Activated T-cell treated with anti-CD3 and anti-CD28 coated beads for 1 hour (primary cell): Measurements from ENCODE around the gene TMEM183A.

Source experiments
- DNase-seq: peaks from one replicate; pipeline ENCODE4 v3.0.0-alpha.2; 2020; ENCODE audit warnings: low read depth

The TMEM183A gene

GRCh38 chr1:203069030-203069747 is 62.0 kb downstream of the TMEM183A start:
- DNase-seq = no peak

- no peak for DNase-seq
These were observed 64.9 kb downstream of the TMEM183A start for GRCh38 chr1:203072002-203072602.

- DNase-seq = no peak
These were observed 65.7 kb downstream of the TMEM183A start for GRCh38 chr1:203072911-203073310.

GRCh38 chr1:203073469-203073868 is 66.3 kb downstream of the TMEM183A start:
- DNase-seq = no peak
